Activated naive CD4-positive, alpha-beta T cell treated with anti-CD3 and anti-CD28 coated beads for 36 hours (primary cell): ENCODE results near the gene ZFAND2B. TPM values are rescaled to one million over a fixed set of nuclear protein-coding genes. Genes with fewer than 3 reads are reported as not detected.
"Not testable (repeated sequence)": the region's sequence is repeated elsewhere in the genome, so short reads cannot be mapped to it uniquely, and the experiment has no call there.

ENCODE experiments used
- CTCF ChIA-PET: fragments of 350-600 bp; sonication (Branson Sonifier 250); formaldehyde crosslinking; loops from one replicate; lab custom pipeline; 2021; ENCODE audit warnings: antibody characterized with exemption; lab: Charles Lee
- DNase-seq: peaks from one replicate; pipeline ENCODE4 v3.0.0-alpha.2; 2020
- H3K27ac Mint-ChIP-seq: one replicate; pipeline ENCODE4 v1.8.0; 2021; ENCODE audit warnings: mild to moderate bottlenecking, mixed read lengths
- H3K27me3 Mint-ChIP-seq: one replicate; pipeline ENCODE4 v1.8.0; 2021; ENCODE audit warnings: low read depth, mixed read lengths
- H3K36me3 Mint-ChIP-seq: one replicate; pipeline ENCODE4 v1.8.0; 2021; ENCODE audit warnings: low read depth, mixed read lengths
- H3K4me1 Mint-ChIP-seq: one replicate; pipeline ENCODE4 v1.8.0; 2021; ENCODE audit warnings: low read depth, mixed read lengths
- H3K4me3 Mint-ChIP-seq: one replicate; pipeline ENCODE4 v1.8.0; 2021; ENCODE audit warnings: mild to moderate bottlenecking, moderate library complexity, mixed read lengths
- H3K9me3 Mint-ChIP-seq: one replicate; pipeline ENCODE4 v1.8.0; 2021; ENCODE audit warnings: mixed read lengths
- intact Hi-C: fragments of 100-400 bp; cut with micrococcal nuclease; formaldehyde crosslinking; loops from one replicate; pipeline ENCODE4 v1.15.1; 2023
- total RNA-seq, 2 experiments: library from RNA; stranded (reverse); gene quantifications; one replicate each; pipeline ENCODE4 v1.2.3, GENCODE V29; 2021

ZFAND2B gene
- total RNA-seq, 2 experiments from 2014 or later: 32.6 to 33.6 TPM

- Mint-ChIP-seq H3K9me3 (no peaks in the 10 kb centered on the region), H3K4me1 (peaks cover 24% of the 10 kb centered on the region), H3K36me3 (peaks cover 10% of the 10 kb centered on the region), H3K4me3 (no peak overlapping the region), H3K27ac (peak overlapping the region; percentile 82), H3K27me3 (no peaks in the 10 kb centered on the region)
- CTCF ChIA-PET: no interaction called here
- intact Hi-C loops: loop anchor here (1.0 kb wide), 1 partner anchor 9 kb away; the partner anchor contains the start of gene RETREG2
- DNase-seq: peak; percentile 68
Measured at GRCh38 chr2:219186754-219187456, 19.7 kb upstream of the ZFAND2B start.

- no peaks in the 10 kb centered on the region for H3K27me3 Mint-ChIP-seq
- no peak overlapping the region for H3K27ac Mint-ChIP-seq
- intact Hi-C loops: no loop called here
- DNase-seq: no peak
- no peak overlapping the region for H3K4me3 Mint-ChIP-seq
- CTCF ChIA-PET: interaction anchor here (0.7 to 1.1 kb wide), 3 partner anchors 9 to 104 kb away, joined by 3 read pairs; partner anchors contain the start of genes ANKZF1, ATG9A and ZFAND2B
- H3K36me3 Mint-ChIP-seq: no peaks in the 10 kb centered on the region
- H3K9me3 Mint-ChIP-seq: peaks cover 3% of the 10 kb centered on the region
- peaks cover 12% of the 10 kb centered on the region for H3K4me1 Mint-ChIP-seq
Measured at GRCh38 chr2:219197388-219197787, 9.2 kb upstream of the ZFAND2B start.

- no peak for DNase-seq
- peaks cover 12% of the 10 kb centered on the region for H3K4me1 Mint-ChIP-seq
Measured at GRCh38 chr2:219198974-219199373, 7.6 kb upstream of the ZFAND2B start.

GRCh38 chr2:219199470-219200211 is 6.9 kb upstream of the ZFAND2B start:
- CTCF ChIA-PET: interaction anchor here (0.8 to 1.9 kb wide), 4 partner anchors 21 to 95 kb away, joined by 3 to 4 read pairs (median 3); no protein-coding TSS in a partner anchor
- intact Hi-C loops: no loop called here
- H3K9me3 Mint-ChIP-seq: peaks cover 7% of the 10 kb centered on the region
- peaks cover 12% of the 10 kb centered on the region for H3K4me1 Mint-ChIP-seq
- no peaks in the 10 kb centered on the region for H3K27me3 Mint-ChIP-seq
- no peak overlapping the region for H3K4me3 Mint-ChIP-seq
- DNase-seq: no peak
- no peak overlapping the region for H3K27ac Mint-ChIP-seq
- no peaks in the 10 kb centered on the region for H3K36me3 Mint-ChIP-seq

More at GRCh38 chr2:219198974-219199373, 7.6 kb upstream of the ZFAND2B start:
- H3K9me3 Mint-ChIP-seq: peaks cover 5% of the 10 kb centered on the region
- H3K4me3 Mint-ChIP-seq: no peak overlapping the region
- H3K27me3 Mint-ChIP-seq: no peaks in the 10 kb centered on the region
- H3K27ac Mint-ChIP-seq: no peak overlapping the region
- intact Hi-C loops: no loop called here
- CTCF ChIA-PET: interaction anchor here (0.8 to 1.0 kb wide), 3 partner anchors 20 to 96 kb away, joined by 3 read pairs; no protein-coding TSS in a partner anchor
- H3K36me3 Mint-ChIP-seq: no peaks in the 10 kb centered on the region

GRCh38 chr2:219200502-219201326 is 5.9 kb upstream of the ZFAND2B start:
- peak; percentile 37 for DNase-seq
- H3K27ac Mint-ChIP-seq: peak overlapping the region; percentile 81
- intact Hi-C loops: not testable (repeated sequence)

GRCh38 chr2:219201331-219201730 is 5.3 kb upstream of the ZFAND2B start:
- H3K4me3 Mint-ChIP-seq, H3K27ac Mint-ChIP-seq, H3K36me3 Mint-ChIP-seq, intact Hi-C loops, H3K9me3 Mint-ChIP-seq, DNase-seq, H3K27me3 Mint-ChIP-seq: not testable (repeated sequence)
- CTCF ChIA-PET: interaction anchor here (1.0 to 1.9 kb wide), 5 partner anchors 20 to 94 kb away, joined by 3 to 6 read pairs (median 5); no protein-coding TSS in a partner anchor
- peaks cover 12% of the 10 kb centered on the region for H3K4me1 Mint-ChIP-seq

More at GRCh38 chr2:219200502-219201326, 5.9 kb upstream of the ZFAND2B start:
- peak overlapping the region; percentile 73 for H3K4me3 Mint-ChIP-seq
- H3K27me3 Mint-ChIP-seq, H3K9me3 Mint-ChIP-seq, H3K36me3 Mint-ChIP-seq: not testable (repeated sequence)
- CTCF ChIA-PET: interaction anchor here (1.0 to 1.9 kb wide), 4 partner anchors 19 to 94 kb away, joined by 3 to 6 read pairs (median 4); no protein-coding TSS in a partner anchor
- H3K4me1 Mint-ChIP-seq: peaks cover 12% of the 10 kb centered on the region

GRCh38 chr2:219204425-219205164 is 2.0 kb upstream of the ZFAND2B start:
- no peak overlapping the region for H3K27ac Mint-ChIP-seq
- H3K9me3 Mint-ChIP-seq: peaks cover 7% of the 10 kb centered on the region
- no peak overlapping the region for H3K4me3 Mint-ChIP-seq
- no peaks in the 10 kb centered on the region for H3K27me3 Mint-ChIP-seq
- peaks cover 29% of the 10 kb centered on the region for H3K4me1 Mint-ChIP-seq
- intact Hi-C loops: no loop called here
- peaks cover 9% of the 10 kb centered on the region for H3K36me3 Mint-ChIP-seq
- no peak for DNase-seq
- CTCF ChIA-PET: interaction anchor here (0.6 kb wide), 1 partner anchor 12 kb away, joined by 3 read pairs; no protein-coding TSS in a partner anchor

- Mint-ChIP-seq H3K36me3 (peaks cover 9% of the 10 kb centered on the region), H3K4me3 (peak overlapping the region; percentile 32), H3K27me3 (no peaks in the 10 kb centered on the region), H3K27ac (peak overlapping the region; percentile 30), H3K4me1 (peaks cover 32% of the 10 kb centered on the region), H3K9me3 (peaks cover 7% of the 10 kb centered on the region)
- CTCF ChIA-PET: interaction anchor here (0.6 kb wide), 1 partner anchor 109 kb away, joined by 3 read pairs; no protein-coding TSS in a partner anchor
- intact Hi-C loops: no loop called here
- DNase-seq: no peak
Measured at GRCh38 chr2:219205165-219205538, 1.4 kb upstream of the ZFAND2B start.

- intact Hi-C loops: loop anchor here (1.0 to 2.0 kb wide), 7 partner anchors 23 to 638 kb away; partner anchors contain the start of genes ANKZF1, ATG9A, CNOT9 and DNAJB2
Measured at GRCh38 chr2:219205981-219206327, 628 bp upstream of the ZFAND2B start.

GRCh38 chr2:219207134-219207883 is 727 bp downstream of the ZFAND2B start:
- CTCF ChIA-PET: interaction anchor here (0.5 to 4.0 kb wide), 15 partner anchors 24 to 166 kb away, joined by 3 to 21 read pairs (median 4); partner anchors contain the start of genes CNPPD1, DNAJB2, NHEJ1 and SLC23A3

More at GRCh38 chr2:219205981-219206327, 628 bp upstream of the ZFAND2B start:
- H3K4me1 Mint-ChIP-seq: peaks cover 29% of the 10 kb centered on the region
- H3K4me3 Mint-ChIP-seq: peak overlapping the region; percentile 94
- peaks cover 9% of the 10 kb centered on the region for H3K36me3 Mint-ChIP-seq
- CTCF ChIA-PET: interaction anchor here (0.9 to 4.0 kb wide), 13 partner anchors 9 to 308 kb away, joined by 3 to 21 read pairs (median 5); partner anchors contain the start of genes CNPPD1, DNAJB2, NHEJ1 and SLC23A3
- no peak for DNase-seq
- H3K27ac Mint-ChIP-seq: peak overlapping the region; percentile 96
- H3K9me3 Mint-ChIP-seq: peaks cover 5% of the 10 kb centered on the region
- H3K27me3 Mint-ChIP-seq: no peaks in the 10 kb centered on the region

More at GRCh38 chr2:219207134-219207883, 727 bp downstream of the ZFAND2B start:
- no peak for DNase-seq
- Mint-ChIP-seq H3K4me3 (peak overlapping the region; percentile 94), H3K4me1 (peaks cover 32% of the 10 kb centered on the region), H3K36me3 (peaks cover 13% of the 10 kb centered on the region), H3K9me3 (peaks cover 3% of the 10 kb centered on the region), H3K27ac (peak overlapping the region; percentile 96), H3K27me3 (no peaks in the 10 kb centered on the region)
- intact Hi-C loops: loop anchor here (1.0 to 2.0 kb wide), 2 partner anchors 12 to 179 kb away; partner anchors contain the start of gene DNPEP
